ENCODE results near the gene STC2. TPM values are rescaled to one million over a fixed set of nuclear protein-coding genes. Genes with fewer than 3 reads are reported as not detected.
A peak's percentile ranks its signal among the peaks of the same experiment; 100 is the strongest.

The STC2 gene
- total and polyA plus RNA-seq, 7 donors = 3.3 to 40.7 (median 13.7) TPM; not detected in 2

DNA sequence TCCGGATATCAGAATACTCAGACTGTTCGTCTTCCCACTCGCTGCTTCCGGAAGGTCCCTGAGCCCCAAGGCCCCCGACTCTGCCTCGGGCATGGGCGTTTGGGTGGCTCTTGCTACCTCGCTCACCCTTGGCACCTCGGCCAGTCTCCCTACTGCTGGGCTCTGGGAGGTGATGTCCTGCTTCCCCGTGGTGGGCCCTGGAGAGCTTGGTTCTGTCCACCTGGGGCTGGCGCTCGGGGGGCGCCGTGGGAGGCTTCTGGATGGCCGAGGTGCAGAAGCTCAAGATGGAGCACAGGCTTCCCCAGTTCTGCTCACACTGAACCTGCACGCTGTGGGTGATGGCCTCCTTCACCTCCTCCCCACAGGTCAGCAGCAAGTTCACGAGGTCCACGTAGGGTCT is 10.4 kb downstream of the STC2 start:
- H3K36me3 ChIP-seq = no peaks in the 10 kb centered on the region
- DNase-seq = no peak
- 94% methylated on average over 18 of the region's 18 CpGs for WGBS, 2 donors
- no peak overlapping the region for H3K4me3 ChIP-seq
- TF ChIP-seq CTCF (IDR thresholded peaks at IDR 0.05) (no peak), POLR2A (IDR thresholded peaks at IDR 0.05) (no peak), POLR2AphosphoS5 (IDR thresholded peaks at IDR 0.05) (no peak), EP300 (IDR thresholded peaks at IDR 0.05) (no peak)
- no peaks in the 10 kb centered on the region for H3K9me3 ChIP-seq
- intact Hi-C loops (cut with DNase I) = loop anchor here (10.0 kb wide), 1 partner anchor 567 kb away; the partner anchor contains the start of gene CPEB4
- H3K27ac ChIP-seq = peak overlapping the region in 1 of 4 donors; percentile 75
- no peaks in the 10 kb centered on the region for H3K27me3 ChIP-seq
- H3K4me1 ChIP-seq = peaks cover 0 to 56% (median 47%) of the 10 kb centered on the region in 4 donors

DNA sequence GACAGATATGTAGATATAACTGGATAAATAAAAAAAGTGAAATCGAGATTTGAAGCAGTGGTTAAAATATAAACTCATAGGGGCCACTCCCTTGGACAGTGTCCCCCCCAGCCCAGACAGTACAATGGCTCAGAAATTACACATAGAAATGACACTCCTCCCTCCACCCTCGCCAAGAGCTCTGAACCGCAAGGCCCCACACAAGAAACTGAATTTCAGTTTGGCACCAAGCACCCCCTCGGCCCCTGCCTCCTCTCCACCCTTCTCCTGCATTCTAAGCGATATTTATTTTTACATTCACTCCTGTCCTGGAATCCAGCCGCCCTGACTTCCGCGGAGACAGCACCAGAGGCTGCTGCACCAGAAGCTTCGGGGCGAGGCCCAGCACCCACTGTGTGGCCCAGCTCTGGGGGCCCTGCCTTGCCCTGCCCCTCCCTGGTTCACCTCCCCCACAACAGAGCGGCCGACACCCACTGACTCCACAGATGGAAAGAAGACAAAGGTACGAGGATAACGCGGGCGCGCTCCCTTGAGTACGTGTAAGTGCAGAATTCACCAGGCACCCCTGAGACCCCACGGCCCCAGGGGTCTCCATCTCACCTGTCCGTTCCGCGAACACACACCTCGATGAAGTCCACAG is 11.0 kb downstream of the STC2 start:
- Histone ChIP-seq H3K36me3 (no peaks in the 10 kb centered on the region), H3K4me3 (no peak overlapping the region), H3K27me3 (no peaks in the 10 kb centered on the region), H3K9me3 (no peaks in the 10 kb centered on the region), H3K4me1 (peaks cover 0 to 53% (median 47%) of the 10 kb centered on the region in 4 donors), H3K27ac (peak overlapping the region in 1 of 4 donors; percentile 75)
- intact Hi-C loops (cut with DNase I) = loop anchor here (10.0 kb wide), 1 partner anchor 568 kb away; the partner anchor contains the start of gene CPEB4
- TF ChIP-seq CTCF (IDR thresholded peaks at IDR 0.05) (no peak), EP300 (IDR thresholded peaks at IDR 0.05) (no peak), POLR2AphosphoS5 (IDR thresholded peaks at IDR 0.05) (no peak)
- no peak for DNase-seq
- 64 to 80% methylated on average over 23 of the region's 23 CpGs for WGBS, 2 donors

DNA sequence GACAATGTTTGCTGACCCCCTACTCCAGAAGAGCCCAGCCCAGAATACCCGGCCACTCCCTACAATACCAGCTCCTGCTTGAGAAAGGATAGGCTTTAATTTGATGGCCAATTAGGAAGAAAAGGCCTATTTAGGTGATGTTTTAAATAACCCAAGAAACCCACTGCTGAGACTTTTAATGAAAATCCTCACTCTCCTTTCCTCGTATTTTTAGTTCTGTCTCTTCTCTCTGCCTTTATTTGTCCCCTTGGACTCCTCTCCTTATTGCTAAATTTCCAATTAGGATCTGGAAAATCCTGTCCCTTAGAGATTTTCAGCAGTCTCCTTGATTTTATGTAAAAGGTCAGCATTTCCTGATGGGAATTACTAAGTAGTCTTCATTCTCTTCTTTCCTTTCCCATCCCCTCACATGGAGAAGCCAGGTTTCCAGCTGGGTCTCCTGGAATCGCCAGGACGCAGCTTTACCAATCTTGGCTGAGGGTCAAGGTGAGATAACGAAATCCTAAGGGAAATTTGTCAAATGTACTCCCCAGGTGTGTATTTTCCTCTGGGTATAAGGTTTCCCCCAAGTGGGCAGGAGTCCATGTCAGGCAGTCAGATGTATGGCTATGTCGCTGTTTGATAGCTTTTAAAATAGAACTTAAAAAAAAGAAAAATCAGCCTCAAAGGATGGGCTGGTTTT is 11.7 kb downstream of the STC2 start:
- 32 to 66% methylated on average over 6 of the region's 6 CpGs for WGBS, 2 donors
- peak overlapping the region in 3 of 4 donors; percentile 10 to 20 (median 11) for H3K4me3 ChIP-seq
- H3K4me1 ChIP-seq = peaks cover 0 to 53% (median 48%) of the 10 kb centered on the region in 4 donors
- H3K9me3 ChIP-seq = no peaks in the 10 kb centered on the region
- no peak for DNase-seq
- H3K36me3 ChIP-seq = no peaks in the 10 kb centered on the region
- no peak for TF ChIP-seq EP300 (IDR thresholded peaks at IDR 0.05)
- no peak for TF ChIP-seq POLR2AphosphoS5 (IDR thresholded peaks at IDR 0.05)
- no peak for TF ChIP-seq POLR2A (IDR thresholded peaks at IDR 0.05)
- TF ChIP-seq CTCF (IDR thresholded peaks at IDR 0.05) = no peak
- H3K27me3 ChIP-seq = no peaks in the 10 kb centered on the region
- H3K27ac ChIP-seq = peak overlapping the region; percentile 47 to 75 (median 57)
- intact Hi-C loops (cut with DNase I) = loop anchor here (10.0 kb wide), 1 partner anchor 568 kb away; the partner anchor contains the start of gene CPEB4

GRCh38 chr5:173315495-173316338 is 12.5 kb downstream of the STC2 start:
- Histone ChIP-seq H3K36me3 (no peaks in the 10 kb centered on the region), H3K9me3 (no peaks in the 10 kb centered on the region), H3K27me3 (no peaks in the 10 kb centered on the region), H3K4me1 (peaks cover 0 to 53% (median 48%) of the 10 kb centered on the region in 4 donors), H3K4me3 (peak overlapping the region in 3 of 4 donors; percentile 10 to 20 (median 11)), H3K27ac (peak overlapping the region; percentile 47 to 75 (median 57))
- TF ChIP-seq POLR2AphosphoS5 (IDR thresholded peaks at IDR 0.05) (peak in 3 of 4 donors; percentile 12 to 20 (median 14)), CTCF (IDR thresholded peaks at IDR 0.05) (no peak), POLR2A (IDR thresholded peaks at IDR 0.05) (no peak)
- DNase-seq = peak; percentile 86
- intact Hi-C loops (cut with DNase I) = loop anchor here (10.0 kb wide), 1 partner anchor 569 kb away; the partner anchor contains the start of gene CPEB4
- WGBS, 2 donors = 15 to 41% methylated on average over 21 of the region's 21 CpGs

All from sigmoid colon (tissue), 7 donors.